HFFc6 (cell line): ENCODE results near the gene SYP. TPM values are rescaled to one million over a fixed set of nuclear protein-coding genes. Genes with fewer than 3 reads are reported as not detected.
"Not testable (repeated sequence)": the region's sequence is repeated elsewhere in the genome, so short reads cannot be mapped to it uniquely, and the experiment has no call there.

Source experiments
- DNase-seq: peaks from one replicate; pipeline ENCODE4 v3.0.0-alpha.2; 2018
- H3K27ac Mint-ChIP-seq: 2 replicates; pipeline ENCODE4 v1.8.0; 2020; ENCODE audit warnings: mild to moderate bottlenecking, mixed read lengths
- H3K27me3 Mint-ChIP-seq: 2 replicates; pipeline ENCODE4 v1.8.0; 2021; ENCODE audit warnings: mild to moderate bottlenecking, moderate library complexity, mixed read lengths; ENCODE audit not compliant: insufficient read depth
- H3K36me3 Mint-ChIP-seq: 2 replicates; pipeline ENCODE4 v1.8.0; 2021; ENCODE audit warnings: low read depth, mixed read lengths
- H3K4me1 Mint-ChIP-seq: 2 replicates; pipeline ENCODE4 v1.8.0; 2020; ENCODE audit warnings: low read depth, mixed read lengths
- H3K4me3 Mint-ChIP-seq: 2 replicates; pipeline ENCODE4 v1.8.0; 2020; ENCODE audit warnings: mild to moderate bottlenecking, moderate library complexity, mixed read lengths
- H3K9me3 Mint-ChIP-seq: 2 replicates; pipeline ENCODE4 v1.8.0; 2020; ENCODE audit warnings: mild to moderate bottlenecking, mixed read lengths
- CTCF ChIP-seq: fragments of 200-600 bp; sonication (generic); IDR thresholded peaks from 2 replicates; pipeline ENCODE4 v1.5.0; 2021; ENCODE audit warnings: antibody characterized with exemption, mild to moderate bottlenecking
- total RNA-seq, 6 experiments: library from RNA; stranded (reverse); fragmentation: NEBNext Ultra II Directional; extraction: Animal tissue kit (Norgen Biotek cat#: 25700); gene quantifications; 2 replicates in 1 of 6; 3 replicates in 5 of 6; pipeline ENCODE4 v1.2.3, GENCODE V29; 2021

SYP gene
- total RNA-seq, 6 experiments from 2014 or later = 0.11 to 0.34 (median 0.24) TPM

GRCh38 chrX:49177873-49178480 lies 22.0 kb downstream of the SYP start:
- Mint-ChIP-seq H3K27ac (no peak overlapping the region; the same call in 1 of the 2 replicates), H3K4me1 (peaks cover 4% of the 10 kb centered on the region), H3K36me3 (peaks cover 29% of the 10 kb centered on the region), H3K9me3 (no peaks in the 10 kb centered on the region), H3K27me3 (peaks cover under 1% of the 10 kb centered on the region; the same call in 1 of the 2 replicates), H3K4me3 (no peak overlapping the region)
- DNase-seq = no peak
- no peak for TF ChIP-seq CTCF

- no peak for DNase-seq
- H3K27me3 Mint-ChIP-seq = peaks cover 2% of the 10 kb centered on the region; the same call in 1 of the 2 replicates
- no peak; the same call in 1 of the 2 replicates for TF ChIP-seq CTCF
- peaks cover 25% of the 10 kb centered on the region for H3K36me3 Mint-ChIP-seq
- peaks cover 9% of the 10 kb centered on the region for H3K4me1 Mint-ChIP-seq
- H3K9me3 Mint-ChIP-seq = no peaks in the 10 kb centered on the region
- H3K27ac Mint-ChIP-seq = no peak overlapping the region; the same call in 1 of the 2 replicates
- H3K4me3 Mint-ChIP-seq = no peak overlapping the region
Observed at GRCh38 chrX:49177338-49177833, 22.6 kb downstream of the SYP start.

GRCh38 chrX:49176421-49177326 lies 23.3 kb downstream of the SYP start:
- peaks cover 2% of the 10 kb centered on the region; the same call in 1 of the 2 replicates for H3K27me3 Mint-ChIP-seq
- H3K4me1 Mint-ChIP-seq = peaks cover 9% of the 10 kb centered on the region
- no peaks in the 10 kb centered on the region for H3K9me3 Mint-ChIP-seq
- no peak for TF ChIP-seq CTCF
- H3K36me3 Mint-ChIP-seq = peaks cover 22% of the 10 kb centered on the region
- H3K4me3 Mint-ChIP-seq = no peak overlapping the region
- DNase-seq = no peak
- no peak overlapping the region for H3K27ac Mint-ChIP-seq

GRCh38 chrX:49175435-49176274 lies 24.3 kb downstream of the SYP start:
- Mint-ChIP-seq H3K4me1 (peaks cover 9% of the 10 kb centered on the region), H3K27ac (no peak overlapping the region), H3K9me3 (no peaks in the 10 kb centered on the region), H3K36me3 (peaks cover 22% of the 10 kb centered on the region), H3K4me3 (no peak overlapping the region), H3K27me3 (peaks cover 2% of the 10 kb centered on the region; the same call in 1 of the 2 replicates)
- DNase-seq = no peak
- no peak for TF ChIP-seq CTCF

GRCh38 chrX:49174723-49175122 lies 25.3 kb downstream of the SYP start:
- H3K36me3 Mint-ChIP-seq = peaks cover 18% of the 10 kb centered on the region
- no peak for TF ChIP-seq CTCF
- H3K4me1 Mint-ChIP-seq = peaks cover 9% of the 10 kb centered on the region
- DNase-seq = no peak
- H3K27ac Mint-ChIP-seq = no peak overlapping the region
- H3K27me3 Mint-ChIP-seq = peaks cover 2% of the 10 kb centered on the region; the same call in 1 of the 2 replicates
- no peaks in the 10 kb centered on the region for H3K9me3 Mint-ChIP-seq
- peak overlapping the region; percentile 5; the same call in 1 of the 2 replicates for H3K4me3 Mint-ChIP-seq

GRCh38 chrX:49173544-49173943 lies 26.4 kb downstream of the SYP start:
- Mint-ChIP-seq H3K4me3 (peak overlapping the region; percentile 90), H3K27ac (peak overlapping the region; percentile 77; the same call in 1 of the 2 replicates)
- H3K4me1 Mint-ChIP-seq = not testable (repeated sequence)

More at GRCh38 chrX:49173544-49173943, 26.4 kb downstream of the SYP start:
- DNase-seq, H3K27me3 Mint-ChIP-seq, H3K9me3 Mint-ChIP-seq: not testable (repeated sequence)
- peaks cover 11% of the 10 kb centered on the region; the same call in 1 of the 2 replicates for H3K36me3 Mint-ChIP-seq
